Upper lobe of right lung (tissue), 1 donor: ENCODE measurements around the gene SLC7A8. TPM values are rescaled to one million over a fixed set of nuclear protein-coding genes. Genes with fewer than 3 reads are reported as not detected.
"Not testable (repeated sequence)": the region's sequence is repeated elsewhere in the genome, so short reads cannot be mapped to it uniquely, and the experiment has no call there.

ENCODE experiments used
- ATAC-seq: fragments of 200-7000 bp; cut with Tn5 transposase; one replicate; pipeline ENCODE4 v1.9.1; 2020; ENCODE audit warnings: mild to moderate bottlenecking, moderate library complexity
- DNase-seq: peaks from one replicate; pipeline ENCODE4 v3.0.0-alpha.2; 2020
- H3K27ac ChIP-seq: fragments of 200-600 bp; one replicate; pipeline ENCODE4 v1.8.0; 2022
- H3K27me3 ChIP-seq: fragments of 200-600 bp; one replicate; pipeline ENCODE4 v1.8.0; 2022; ENCODE audit warnings: mild to moderate bottlenecking
- H3K36me3 ChIP-seq: fragments of 200-600 bp; one replicate; pipeline ENCODE4 v1.8.0; 2022
- H3K4me1 ChIP-seq: fragments of 200-600 bp; one replicate; pipeline ENCODE4 v1.8.0; 2022
- H3K4me3 ChIP-seq: fragments of 200-600 bp; one replicate; pipeline ENCODE4 v1.8.0; 2022; ENCODE audit warnings: mild to moderate bottlenecking
- H3K9me3 ChIP-seq: fragments of 200-600 bp; one replicate; pipeline ENCODE4 v1.8.0; 2022
- CTCF ChIP-seq: fragments of 200-600 bp; IDR thresholded peaks from one replicate; pipeline ENCODE4 v1.8.0; 2022; ENCODE audit warnings: antibody characterized with exemption
- intact Hi-C: fragments of 100-400 bp; cut with DNase I; formaldehyde crosslinking; loops from one replicate; pipeline ENCODE4 v1.11.0; 2022
- total RNA-seq: library from RNA; stranded (reverse); fragmentation: NEBNext Ultra II Directional; extraction: Animal tissue kit (Norgen Biotek cat#: 25700); gene quantifications from one replicate; pipeline ENCODE4 v1.2.1, GENCODE V29; 2021
- donor health status: DM: no; HTN: yes; CAD: no; lungs with severe emphysema.

The SLC7A8 gene
- total RNA-seq, 1 donor from 2014 or later, result 49.8 TPM

GRCh38 chr14:23112359-23113178, 70.9 kb downstream of the SLC7A8 start:
- DNase-seq (no peak), ATAC-seq (peak; percentile 7)
- no peak for TF ChIP-seq CTCF
- intact Hi-C loops, result no loop called here
- Histone ChIP-seq H3K4me3 (no peak overlapping the region), H3K27me3 (no peaks in the 10 kb centered on the region), H3K27ac (no peak overlapping the region), H3K4me1 (peaks cover 13% of the 10 kb centered on the region), H3K9me3 (no peaks in the 10 kb centered on the region), H3K36me3 (no peaks in the 10 kb centered on the region)

DNA sequence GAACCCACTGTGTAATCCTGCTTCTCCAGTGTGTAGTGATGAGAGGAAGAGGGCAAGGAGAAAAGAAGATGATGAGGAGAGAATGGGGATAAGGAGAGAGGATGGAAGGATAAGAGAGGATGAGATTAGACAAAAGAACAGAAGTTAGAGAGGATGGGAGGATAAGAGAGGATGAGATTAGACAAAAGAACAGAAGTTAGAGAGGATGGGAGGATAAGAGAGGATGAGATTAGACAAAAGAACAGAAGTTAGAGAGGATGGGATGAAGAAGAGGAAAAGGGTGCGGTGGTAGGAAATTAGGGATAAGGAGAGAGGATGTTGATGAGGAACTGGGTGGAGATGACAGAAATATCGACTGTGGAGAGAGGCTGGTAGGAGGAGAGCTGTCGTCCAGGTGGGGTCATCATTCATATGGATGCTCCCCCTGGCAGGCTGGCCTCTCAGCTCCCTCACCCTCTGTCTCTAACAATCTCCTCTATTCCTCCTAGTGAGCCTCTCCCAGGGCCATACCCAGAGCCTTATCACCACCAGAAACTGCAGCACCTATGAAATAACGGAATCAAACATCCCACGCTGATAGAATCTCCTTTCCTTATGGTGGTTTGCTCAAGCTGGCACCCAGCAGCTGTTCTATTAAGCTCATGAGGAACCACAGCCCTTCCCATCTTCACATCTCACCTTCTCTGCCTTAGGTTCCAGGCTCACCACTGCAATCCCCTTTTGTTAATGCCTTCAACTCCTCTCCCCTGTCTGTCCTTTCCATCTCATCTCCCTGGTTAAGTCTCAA, 72.7 kb downstream of the SLC7A8 start:
- Histone ChIP-seq H3K4me1 (peaks cover 13% of the 10 kb centered on the region), H3K27ac (no peak overlapping the region), H3K9me3 (no peaks in the 10 kb centered on the region), H3K4me3 (no peak overlapping the region), H3K36me3 (no peaks in the 10 kb centered on the region), H3K27me3 (no peaks in the 10 kb centered on the region)
- ATAC-seq, result no peak
- no peak for DNase-seq
- intact Hi-C loops, result no loop called here
- no peak for TF ChIP-seq CTCF

DNA sequence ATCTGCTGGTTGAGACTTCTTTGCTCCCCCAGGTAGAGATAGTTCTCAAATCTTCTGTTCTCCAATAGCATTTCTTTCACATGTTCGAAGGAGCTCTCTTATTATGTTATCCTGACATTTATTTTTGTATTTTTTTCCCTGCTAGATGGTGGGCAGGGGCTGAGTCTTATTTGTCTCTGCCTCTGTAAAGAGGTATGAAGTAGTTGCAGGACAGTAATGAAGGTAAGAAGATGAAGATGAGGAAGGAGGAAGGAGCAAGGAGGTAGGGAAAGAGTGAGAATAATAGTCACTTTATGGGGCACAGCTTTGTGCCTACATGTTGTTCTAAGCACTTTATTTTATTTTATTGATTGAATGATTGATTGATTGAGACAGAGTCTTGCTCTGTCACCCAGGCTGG, 73.7 kb downstream of the SLC7A8 start:
- DNase-seq (no peak), ATAC-seq (no peak)
- H3K27me3 ChIP-seq, result no peaks in the 10 kb centered on the region
- H3K27ac ChIP-seq, result no peak overlapping the region
- intact Hi-C loops, result no loop called here
- H3K36me3 ChIP-seq, result no peaks in the 10 kb centered on the region
- TF ChIP-seq CTCF, result no peak
- peaks cover 13% of the 10 kb centered on the region for H3K4me1 ChIP-seq
- no peak overlapping the region for H3K4me3 ChIP-seq
- no peaks in the 10 kb centered on the region for H3K9me3 ChIP-seq

DNA sequence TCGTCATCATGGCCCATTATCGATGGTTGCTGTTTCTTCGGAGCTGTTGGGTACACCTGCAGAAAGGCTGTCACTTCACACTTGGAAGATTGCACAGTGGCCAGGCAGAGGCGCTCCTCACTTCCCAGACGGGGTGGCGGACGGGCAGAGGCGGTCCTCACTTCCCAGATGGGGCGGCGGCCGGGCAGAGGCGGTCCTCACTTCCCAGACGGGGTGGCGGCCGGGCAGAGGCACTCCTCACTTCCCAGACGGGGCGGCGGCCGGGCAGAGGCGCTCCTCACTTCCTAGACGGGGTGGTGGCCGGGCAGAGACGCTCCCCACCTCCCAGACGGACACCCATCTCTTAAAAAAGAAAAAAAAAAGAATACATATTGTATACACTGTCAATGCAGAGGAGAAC, 75.3 kb downstream of the SLC7A8 start:
- intact Hi-C loops, result not testable (repeated sequence)

GRCh38 chr14:23107620-23108019, 75.8 kb downstream of the SLC7A8 start:
- H3K4me1 ChIP-seq, H3K27ac ChIP-seq, intact Hi-C loops, H3K36me3 ChIP-seq, ATAC-seq, H3K4me3 ChIP-seq, H3K27me3 ChIP-seq, DNase-seq, H3K9me3 ChIP-seq: not testable (repeated sequence)

More for the DNA sequence above, 75.3 kb downstream of the SLC7A8 start:
- H3K27me3 ChIP-seq, DNase-seq, H3K27ac ChIP-seq, H3K4me3 ChIP-seq, ATAC-seq, H3K36me3 ChIP-seq, H3K9me3 ChIP-seq, H3K4me1 ChIP-seq: not testable (repeated sequence)

DNA sequence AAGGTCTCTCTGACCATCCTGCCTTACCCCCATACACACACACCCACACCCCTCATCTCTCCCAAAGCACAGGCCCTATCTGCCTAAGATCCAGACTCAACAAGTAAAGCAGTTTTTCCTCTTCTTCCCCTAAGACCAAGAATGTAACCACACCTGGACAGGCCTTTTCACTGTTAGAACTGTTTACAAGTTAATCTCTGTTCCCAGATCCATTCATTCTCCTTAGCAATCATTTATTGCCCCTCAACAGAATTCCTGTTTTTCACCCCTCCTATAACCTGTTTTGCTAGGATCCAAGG, 76.8 kb downstream of the SLC7A8 start:
- TF ChIP-seq CTCF, result no peak
- H3K4me3 ChIP-seq, result no peak overlapping the region
- ATAC-seq (no peak), DNase-seq (no peak)
- intact Hi-C loops, result no loop called here
- no peaks in the 10 kb centered on the region for H3K4me1 ChIP-seq
- H3K9me3 ChIP-seq, result no peaks in the 10 kb centered on the region
- peak overlapping the region; percentile 19 for H3K27ac ChIP-seq
- no peaks in the 10 kb centered on the region for H3K36me3 ChIP-seq
- no peaks in the 10 kb centered on the region for H3K27me3 ChIP-seq
